Neuron (in vitro differentiated cells): Measurements from ENCODE around the gene FOXK1.

ENCODE experiments used
- H2AFZ ChIP-seq: one replicate; pipeline ENCODE4 v1.6.1; 2013; ENCODE audit warnings: low read depth, mild to moderate bottlenecking, inconsistent platforms, low read length, moderate library complexity
- H3K27me3 ChIP-seq: one replicate; pipeline ENCODE4 v1.6.1; 2013; ENCODE audit warnings: low read length; ENCODE audit not compliant: insufficient read depth
- H3K36me3 ChIP-seq: one replicate; pipeline ENCODE4 v1.6.1; 2013; ENCODE audit warnings: low read length; ENCODE audit not compliant: insufficient read depth
- H3K4me1 ChIP-seq: one replicate; pipeline ENCODE4 v1.6.1; 2013; ENCODE audit warnings: low read length; ENCODE audit not compliant: insufficient read depth
- H3K4me3 ChIP-seq: 2 replicates; pipeline ENCODE4 v1.5.1; 2013; ENCODE audit warnings: mild to moderate bottlenecking, low read length, moderate library complexity
- H3K9me3 ChIP-seq: one replicate; pipeline ENCODE4 v1.6.1; 2013; ENCODE audit warnings: low read length

FOXK1 gene

GRCh38 chr7:4765776-4766490 lies 83.8 kb downstream of the FOXK1 start:
- Histone ChIP-seq H3K4me1 (peaks cover 5% of the 10 kb centered on the region), H3K9me3 (no peaks in the 10 kb centered on the region), H3K4me3 (no peak overlapping the region), H2AFZ (no peak overlapping the region), H3K27me3 (no peaks in the 10 kb centered on the region), H3K36me3 (peaks cover 55% of the 10 kb centered on the region)

- no peak overlapping the region for H2AFZ ChIP-seq
- no peaks in the 10 kb centered on the region for H3K27me3 ChIP-seq
- peaks cover 5% of the 10 kb centered on the region for H3K4me1 ChIP-seq
- no peak overlapping the region for H3K4me3 ChIP-seq
- H3K36me3 ChIP-seq: peaks cover 48% of the 10 kb centered on the region
- H3K9me3 ChIP-seq: no peaks in the 10 kb centered on the region
Measured at GRCh38 chr7:4766666-4767519, 84.8 kb downstream of the FOXK1 start.

- H3K4me1 ChIP-seq: peaks cover 5% of the 10 kb centered on the region
- H3K36me3 ChIP-seq: peaks cover 29% of the 10 kb centered on the region
- H2AFZ ChIP-seq: no peak overlapping the region
- no peaks in the 10 kb centered on the region for H3K27me3 ChIP-seq
- H3K4me3 ChIP-seq: no peak overlapping the region
- no peaks in the 10 kb centered on the region for H3K9me3 ChIP-seq
Measured at GRCh38 chr7:4768597-4769569, 86.8 kb downstream of the FOXK1 start.

- H3K4me1 ChIP-seq: peaks cover 11% of the 10 kb centered on the region
- H3K27me3 ChIP-seq: no peaks in the 10 kb centered on the region
- H3K4me3 ChIP-seq: no peak overlapping the region
- H2AFZ ChIP-seq: no peak overlapping the region
- no peaks in the 10 kb centered on the region for H3K9me3 ChIP-seq
- peaks cover 24% of the 10 kb centered on the region for H3K36me3 ChIP-seq
Measured at GRCh38 chr7:4769761-4770160, 87.7 kb downstream of the FOXK1 start.

- H3K4me3 ChIP-seq: no peak overlapping the region
Measured at GRCh38 chr7:4770886-4771285, 88.8 kb downstream of the FOXK1 start.

GRCh38 chr7:4771737-4772136 lies 89.6 kb downstream of the FOXK1 start:
- Histone ChIP-seq H2AFZ (no peak overlapping the region), H3K27me3 (no peaks in the 10 kb centered on the region), H3K4me1 (peaks cover 23% of the 10 kb centered on the region), H3K9me3 (no peaks in the 10 kb centered on the region), H3K4me3 (no peak overlapping the region), H3K36me3 (peaks cover 15% of the 10 kb centered on the region)

More at GRCh38 chr7:4770886-4771285, 88.8 kb downstream of the FOXK1 start:
- Histone ChIP-seq H2AFZ (no peak overlapping the region), H3K27me3 (no peaks in the 10 kb centered on the region), H3K4me1 (peaks cover 16% of the 10 kb centered on the region), H3K36me3 (peaks cover 18% of the 10 kb centered on the region), H3K9me3 (no peaks in the 10 kb centered on the region)

GRCh38 chr7:4772306-4772705 lies 90.2 kb downstream of the FOXK1 start:
- Histone ChIP-seq H3K27me3 (no peaks in the 10 kb centered on the region), H2AFZ (no peak overlapping the region), H3K9me3 (no peaks in the 10 kb centered on the region), H3K4me3 (no peak overlapping the region), H3K36me3 (peaks cover 14% of the 10 kb centered on the region), H3K4me1 (peaks cover 24% of the 10 kb centered on the region)

- Histone ChIP-seq H3K36me3 (peaks cover 3% of the 10 kb centered on the region), H3K4me3 (peak overlapping the region; percentile 82), H3K9me3 (no peaks in the 10 kb centered on the region), H3K27me3 (no peaks in the 10 kb centered on the region), H3K4me1 (peaks cover 18% of the 10 kb centered on the region), H2AFZ (no peak overlapping the region)
Measured at GRCh38 chr7:4774007-4774406, 91.9 kb downstream of the FOXK1 start.

- Histone ChIP-seq H3K4me3 (peak overlapping the region; percentile 82), H3K36me3 (peaks cover 3% of the 10 kb centered on the region), H3K9me3 (no peaks in the 10 kb centered on the region), H3K4me1 (peaks cover 18% of the 10 kb centered on the region), H2AFZ (peak overlapping the region; percentile 48), H3K27me3 (no peaks in the 10 kb centered on the region)
Measured at GRCh38 chr7:4774658-4775249, 92.7 kb downstream of the FOXK1 start.

GRCh38 chr7:4775250-4775847 lies 93.3 kb downstream of the FOXK1 start, which contains the start of gene AP5Z1:
Gene AP5Z1, plus strand, starts transcription at chr7:4775623. Its CDS starts 93 bp downstream, at chr7:4775716.
- peaks cover 3% of the 10 kb centered on the region for H3K36me3 ChIP-seq
- no peaks in the 10 kb centered on the region for H3K27me3 ChIP-seq
- peak within 1 kb of the TSS; percentile 82 for H3K4me3 ChIP-seq
- H3K4me1 ChIP-seq: peaks cover 18% of the 10 kb centered on the region
- no peaks in the 10 kb centered on the region for H3K9me3 ChIP-seq
- H2AFZ ChIP-seq: peak within 1 kb of the TSS; percentile 48

- H2AFZ ChIP-seq: peak overlapping the region; percentile 48
- no peaks in the 10 kb centered on the region for H3K27me3 ChIP-seq
- no peaks in the 10 kb centered on the region for H3K9me3 ChIP-seq
- H3K36me3 ChIP-seq: peaks cover 3% of the 10 kb centered on the region
- H3K4me1 ChIP-seq: peaks cover 18% of the 10 kb centered on the region
- peak overlapping the region; percentile 82 for H3K4me3 ChIP-seq
Measured at GRCh38 chr7:4775848-4776623, 93.9 kb downstream of the FOXK1 start.
